Muscle layer of colon (tissue), 2 donors: ENCODE data around the gene S100A1.
"Not testable (repeated sequence)": the region's sequence is repeated elsewhere in the genome, so short reads cannot be mapped to it uniquely, and the experiment has no call there.

ENCODE experiments used
- H3K27ac ChIP-seq: one replicate; pipeline ENCODE4 v1.7.0; 2013; ENCODE audit warnings: low read depth, mild to moderate bottlenecking, low read length, moderate library complexity
- H3K27me3 ChIP-seq, 2 donors: one replicate each; pipeline ENCODE4 v1.7.0; 2013; ENCODE audit warnings: low read length in 2 of 2, mild to moderate bottlenecking in 2 of 2; ENCODE audit not compliant: insufficient read depth in 2 of 2, control insufficient read depth in 1 of 2
- H3K36me3 ChIP-seq: one replicate; pipeline ENCODE4 v1.7.0; 2013; ENCODE audit warnings: mild to moderate bottlenecking, low read length; ENCODE audit not compliant: insufficient read depth
- H3K4me1 ChIP-seq: one replicate; pipeline ENCODE4 v1.7.0; 2013; ENCODE audit warnings: mild to moderate bottlenecking, low read length; ENCODE audit not compliant: insufficient read depth
- H3K4me3 ChIP-seq, 2 donors: one replicate each; pipeline ENCODE4 v1.7.0; 2013; ENCODE audit warnings: low read length in 2 of 2, low read depth in 1 of 2, mild to moderate bottlenecking in 1 of 2, moderate library complexity in 1 of 2
- H3K9ac ChIP-seq: one replicate; pipeline ENCODE4 v1.7.0; 2013; ENCODE audit warnings: low read length
- H3K9me3 ChIP-seq: one replicate; pipeline ENCODE4 v1.7.0; 2013; ENCODE audit warnings: mild to moderate bottlenecking, low read length
- donor health status: abdominal sarcoma.
- donor health status: Adenocarcinoma of cecum.

Gene S100A1

GRCh38 chr1:153662269-153662668 lies 34.0 kb downstream of the S100A1 start:
- H3K4me3 ChIP-seq: no peak overlapping the region
- H3K27me3 ChIP-seq: no peaks in the 10 kb centered on the region
- no peak overlapping the region for H3K9ac ChIP-seq
- peaks cover 67% of the 10 kb centered on the region for H3K36me3 ChIP-seq
- peaks cover 13% of the 10 kb centered on the region for H3K4me1 ChIP-seq
- H3K27ac ChIP-seq: no peak overlapping the region
- H3K9me3 ChIP-seq: no peaks in the 10 kb centered on the region

- H3K36me3 ChIP-seq: peaks cover 76% of the 10 kb centered on the region
Measured at GRCh38 chr1:153663211-153663610, 35.0 kb downstream of the S100A1 start.

GRCh38 chr1:153667439-153667838 lies 39.2 kb downstream of the S100A1 start:
- H3K4me1 ChIP-seq: peaks cover 13% of the 10 kb centered on the region
- H3K27ac ChIP-seq: no peak overlapping the region
- no peaks in the 10 kb centered on the region for H3K27me3 ChIP-seq
- peaks cover 64% of the 10 kb centered on the region for H3K36me3 ChIP-seq
- H3K9ac ChIP-seq: no peak overlapping the region
- H3K9me3 ChIP-seq: no peaks in the 10 kb centered on the region
- no peak overlapping the region for H3K4me3 ChIP-seq

More at GRCh38 chr1:153663211-153663610, 35.0 kb downstream of the S100A1 start:
- Histone ChIP-seq H3K27ac (no peak overlapping the region), H3K27me3 (no peaks in the 10 kb centered on the region), H3K4me3 (no peak overlapping the region), H3K4me1 (peaks cover 9% of the 10 kb centered on the region), H3K9ac (no peak overlapping the region), H3K9me3 (no peaks in the 10 kb centered on the region)

GRCh38 chr1:153668672-153669071 lies 40.4 kb downstream of the S100A1 start:
- H3K9ac ChIP-seq, H3K27me3 ChIP-seq: not testable (repeated sequence)
- H3K36me3 ChIP-seq: peaks cover 53% of the 10 kb centered on the region

GRCh38 chr1:153669606-153670005 lies 41.4 kb downstream of the S100A1 start:
- H3K27me3 ChIP-seq: no peaks in the 10 kb centered on the region
- H3K36me3 ChIP-seq: peaks cover 43% of the 10 kb centered on the region
- H3K27ac ChIP-seq: no peak overlapping the region
- H3K4me1 ChIP-seq: peaks cover 13% of the 10 kb centered on the region
- peak overlapping the region in 1 of 2 donors; percentile 94 for H3K4me3 ChIP-seq
- H3K9me3 ChIP-seq: no peaks in the 10 kb centered on the region
- H3K9ac ChIP-seq: peak overlapping the region; percentile 99

More at GRCh38 chr1:153668672-153669071, 40.4 kb downstream of the S100A1 start:
- not testable (repeated sequence) for H3K4me3 ChIP-seq, H3K9me3 ChIP-seq, H3K27ac ChIP-seq
- H3K4me1 ChIP-seq: peaks cover 13% of the 10 kb centered on the region

- peak overlapping the region; percentile 99 for H3K9ac ChIP-seq
Measured at GRCh38 chr1:153670257-153670858, 42.1 kb downstream of the S100A1 start.

GRCh38 chr1:153670859-153671627 lies 42.8 kb downstream of the S100A1 start, which contains the start of gene ILF2:
TSS of gene ILF2 (minus strand) at chr1:153670993. CDS start at chr1:153670922, 71 bp downstream.
- Histone ChIP-seq H3K27ac (peak within 1 kb of the TSS; percentile 79), H3K9me3 (no peaks in the 10 kb centered on the region), H3K9ac (peak within 1 kb of the TSS; percentile 99), H3K27me3 (no peaks in the 10 kb centered on the region), H3K4me3 (peak within 1 kb of the TSS; percentile 75 to 94), H3K4me1 (peaks cover 13% of the 10 kb centered on the region), H3K36me3 (peaks cover 29% of the 10 kb centered on the region)

More at GRCh38 chr1:153670257-153670858, 42.1 kb downstream of the S100A1 start:
- Histone ChIP-seq H3K27me3 (no peaks in the 10 kb centered on the region), H3K36me3 (peaks cover 36% of the 10 kb centered on the region), H3K9me3 (no peaks in the 10 kb centered on the region), H3K27ac (peak overlapping the region; percentile 79), H3K4me3 (peak overlapping the region; percentile 75 to 94), H3K4me1 (peaks cover 13% of the 10 kb centered on the region)

GRCh38 chr1:153671628-153672353 lies 43.6 kb downstream of the S100A1 start:
- not testable (repeated sequence) for H3K27me3 ChIP-seq, H3K9me3 ChIP-seq
- peaks cover 22% of the 10 kb centered on the region for H3K36me3 ChIP-seq
- H3K27ac ChIP-seq: peak overlapping the region; percentile 54
- H3K4me3 ChIP-seq: peak overlapping the region; percentile 50 to 94
- peaks cover 13% of the 10 kb centered on the region for H3K4me1 ChIP-seq
- H3K9ac ChIP-seq: peak overlapping the region; percentile 50

GRCh38 chr1:153673511-153673910 lies 45.3 kb downstream of the S100A1 start:
- H3K27ac ChIP-seq: no peak overlapping the region
- H3K9me3 ChIP-seq: no peaks in the 10 kb centered on the region
- H3K9ac ChIP-seq: no peak overlapping the region
- peaks cover 6 to 8% of the 10 kb centered on the region in 2 donors for H3K27me3 ChIP-seq
- H3K36me3 ChIP-seq: peaks cover 4% of the 10 kb centered on the region
- H3K4me1 ChIP-seq: peaks cover 20% of the 10 kb centered on the region
- H3K4me3 ChIP-seq: no peak overlapping the region

GRCh38 chr1:153677718-153678518 lies 49.7 kb downstream of the S100A1 start:
- Histone ChIP-seq H3K27me3 (peaks cover 15 to 33% of the 10 kb centered on the region in 2 donors), H3K4me3 (peak overlapping the region in 1 of 2 donors; percentile 48), H3K36me3 (no peaks in the 10 kb centered on the region), H3K9ac (no peak overlapping the region), H3K4me1 (peaks cover 7% of the 10 kb centered on the region), H3K9me3 (no peaks in the 10 kb centered on the region), H3K27ac (no peak overlapping the region)
